Left lung (tissue), 10 donors: ENCODE data around the gene ELP2. TPM values are rescaled to one million over a fixed set of nuclear protein-coding genes. Genes with fewer than 3 reads are reported as not detected.
"Not testable (repeated sequence)": the region's sequence is repeated elsewhere in the genome, so short reads cannot be mapped to it uniquely, and the experiment has no call there.

Experiments
- ATAC-seq: fragments of 200-7000 bp; cut with Tn5 transposase; one replicate; pipeline ENCODE4 v1.9.1; 2020; ENCODE audit warnings: moderate library complexity
- DNase-seq, 4 donors: peaks; one replicate each; pipeline ENCODE4 v3.0.0-alpha.2; 2013 to 2020
- H3K27ac ChIP-seq, 2 donors: fragments of 200-600 bp; sonication (generic) in 1 of 2; one replicate each; pipeline versions ENCODE4 v1.5.0 to v1.8.0; 2020 to 2021
- H3K27me3 ChIP-seq, 2 donors: fragments of 200-600 bp; sonication (generic) in 1 of 2; one replicate each; pipeline versions ENCODE4 v1.5.0 to v1.8.0; 2020 to 2021
- H3K36me3 ChIP-seq, 2 donors: fragments of 200-600 bp; sonication (generic) in 1 of 2; one replicate each; pipeline versions ENCODE4 v1.5.0 to v1.8.0; 2020 to 2021
- H3K4me1 ChIP-seq, 2 donors: fragments of 200-600 bp; one replicate each; pipeline ENCODE4 v1.8.0; 2021
- H3K4me3 ChIP-seq, 2 donors: fragments of 200-600 bp; sonication (generic) in 1 of 2; one replicate each; pipeline versions ENCODE4 v1.5.0 to v1.8.0; 2020 to 2021; ENCODE audit warnings: mild to moderate bottlenecking in 1 of 2
- H3K9me3 ChIP-seq, 2 donors: fragments of 200-600 bp; sonication (generic) in 1 of 2; one replicate each; pipeline versions ENCODE4 v1.5.0 to v1.8.0; 2020 to 2021
- intact Hi-C, 2 donors: fragments of 100-400 bp; cut with DNase I; formaldehyde crosslinking; loops; one replicate each; pipeline versions ENCODE4 v1.11.2 to v1.14.2; 2022
- polyA plus RNA-seq, 6 donors: library from polyadenylated mRNA; unstranded; fragments of 120-200 nt; gene quantifications; one replicate each; pipeline ENCODE4 v1.2.1, GENCODE V29; 2013; ENCODE audit not compliant: insufficient read length in 6 of 6
- total RNA-seq, 2 donors: library from RNA; stranded (reverse); fragmentation: NEBNext Ultra II Directional; extraction: Animal tissue kit (Norgen Biotek cat#: 25700); gene quantifications; one replicate each; pipeline ENCODE4 v1.2.1, GENCODE V29; 2021
- TF ChIP-seq, protein P1 (sequence below), 2 donors: fragments of 200-600 bp; sonication (generic) in 1 of 2; IDR thresholded peaks; one replicate each; pipeline versions ENCODE4 v1.5.0 to v1.8.0; 2021; ENCODE audit warnings: antibody characterized with exemption in 2 of 2
- donor health status: DM: no; HTN: yes; CAD: no.
- donor health status: DM: no; HTN: no; CAD: no.

Gene ELP2
- total and polyA plus RNA-seq, 8 donors: 55.6 to 154 (median 122) TPM

DNA sequence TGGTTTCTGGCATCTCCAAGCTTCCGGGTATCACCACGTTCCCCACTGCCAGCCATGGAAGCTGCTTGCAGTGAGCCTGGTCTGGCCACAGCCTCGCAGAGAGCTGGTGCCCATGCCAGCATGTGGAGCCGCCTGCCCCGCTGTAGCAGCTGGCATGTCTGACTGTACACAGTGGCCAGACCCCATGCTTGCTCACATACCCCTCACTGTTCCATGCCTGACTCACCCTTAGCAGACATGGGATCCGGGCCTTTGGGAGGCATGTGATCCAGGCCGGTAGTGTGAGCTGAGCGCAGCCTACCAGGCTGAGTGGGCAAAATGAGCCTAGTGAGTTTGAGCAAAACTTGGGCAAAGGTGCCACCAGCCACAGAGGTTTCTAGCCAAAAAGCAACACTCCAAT lies 43.5 kb upstream of the ELP2 start:
- no peak for DNase-seq
- Histone ChIP-seq H3K36me3 (no peaks in the 10 kb centered on the region), H3K27ac (no peak overlapping the region), H3K4me3 (no peak overlapping the region), H3K9me3 (peaks cover 0 to 2% of the 10 kb centered on the region in 2 donors), H3K27me3 (no peaks in the 10 kb centered on the region), H3K4me1 (no peaks in the 10 kb centered on the region)
- intact Hi-C loops: no loop called here
- TF ChIP-seq, protein P1, sequence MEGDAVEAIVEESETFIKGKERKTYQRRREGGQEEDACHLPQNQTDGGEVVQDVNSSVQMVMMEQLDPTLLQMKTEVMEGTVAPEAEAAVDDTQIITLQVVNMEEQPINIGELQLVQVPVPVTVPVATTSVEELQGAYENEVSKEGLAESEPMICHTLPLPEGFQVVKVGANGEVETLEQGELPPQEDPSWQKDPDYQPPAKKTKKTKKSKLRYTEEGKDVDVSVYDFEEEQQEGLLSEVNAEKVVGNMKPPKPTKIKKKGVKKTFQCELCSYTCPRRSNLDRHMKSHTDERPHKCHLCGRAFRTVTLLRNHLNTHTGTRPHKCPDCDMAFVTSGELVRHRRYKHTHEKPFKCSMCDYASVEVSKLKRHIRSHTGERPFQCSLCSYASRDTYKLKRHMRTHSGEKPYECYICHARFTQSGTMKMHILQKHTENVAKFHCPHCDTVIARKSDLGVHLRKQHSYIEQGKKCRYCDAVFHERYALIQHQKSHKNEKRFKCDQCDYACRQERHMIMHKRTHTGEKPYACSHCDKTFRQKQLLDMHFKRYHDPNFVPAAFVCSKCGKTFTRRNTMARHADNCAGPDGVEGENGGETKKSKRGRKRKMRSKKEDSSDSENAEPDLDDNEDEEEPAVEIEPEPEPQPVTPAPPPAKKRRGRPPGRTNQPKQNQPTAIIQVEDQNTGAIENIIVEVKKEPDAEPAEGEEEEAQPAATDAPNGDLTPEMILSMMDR (IDR thresholded peaks at IDR 0.05): no peak
- no peak for ATAC-seq

DNA sequence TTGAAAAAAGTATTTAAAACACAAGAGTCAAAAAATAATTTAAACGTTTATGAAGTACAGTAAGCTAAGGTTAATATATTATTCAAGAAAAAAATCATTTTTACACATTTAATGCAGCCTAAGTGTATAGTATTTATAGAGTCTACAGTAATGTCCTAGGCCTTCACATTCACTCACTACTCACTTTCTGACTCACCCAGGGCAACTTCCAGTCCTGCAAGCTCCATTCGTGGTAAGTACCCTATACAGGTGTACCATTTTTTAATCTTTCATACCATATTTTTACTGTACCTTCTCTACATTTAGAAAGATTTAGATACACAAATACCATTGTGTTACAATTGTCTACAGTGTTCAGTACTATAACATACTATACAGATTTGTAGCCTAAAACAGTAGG lies 41.4 kb upstream of the ELP2 start:
- Histone ChIP-seq H3K36me3 (no peaks in the 10 kb centered on the region), H3K4me1 (no peaks in the 10 kb centered on the region), H3K4me3 (no peak overlapping the region), H3K9me3 (no peaks in the 10 kb centered on the region), H3K27ac (no peak overlapping the region), H3K27me3 (no peaks in the 10 kb centered on the region)
- DNase-seq: no peak
- no peak for ATAC-seq
- TF ChIP-seq, protein P1 (IDR thresholded peaks at IDR 0.05): no peak
- intact Hi-C loops: no loop called here

DNA sequence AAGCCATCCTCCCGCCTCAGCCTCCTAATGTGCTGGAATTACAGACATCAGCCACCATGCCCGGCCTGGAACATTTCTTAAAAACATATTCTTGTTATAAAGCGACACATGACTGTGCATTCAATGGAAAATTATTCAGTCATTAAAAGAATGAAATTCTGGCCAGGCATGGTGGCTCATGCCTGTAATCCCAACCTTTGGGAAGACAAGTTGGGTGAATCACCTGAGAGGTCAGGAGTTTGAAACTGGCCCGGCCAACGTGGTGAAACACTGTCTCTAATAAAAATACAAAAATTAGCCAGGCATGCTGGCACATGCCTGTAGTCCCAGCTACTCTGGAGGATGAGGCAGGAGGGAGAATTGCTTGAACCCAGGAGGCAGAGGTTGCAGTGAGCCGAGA lies 40.7 kb upstream of the ELP2 start:
- ATAC-seq: no peak
- intact Hi-C loops: no loop called here
- no peak for DNase-seq
- Histone ChIP-seq H3K36me3 (no peaks in the 10 kb centered on the region), H3K27ac (no peak overlapping the region), H3K9me3 (no peaks in the 10 kb centered on the region), H3K4me3 (no peak overlapping the region), H3K4me1 (no peaks in the 10 kb centered on the region), H3K27me3 (no peaks in the 10 kb centered on the region)
- TF ChIP-seq, protein P1 (IDR thresholded peaks at IDR 0.05): no peak

DNA sequence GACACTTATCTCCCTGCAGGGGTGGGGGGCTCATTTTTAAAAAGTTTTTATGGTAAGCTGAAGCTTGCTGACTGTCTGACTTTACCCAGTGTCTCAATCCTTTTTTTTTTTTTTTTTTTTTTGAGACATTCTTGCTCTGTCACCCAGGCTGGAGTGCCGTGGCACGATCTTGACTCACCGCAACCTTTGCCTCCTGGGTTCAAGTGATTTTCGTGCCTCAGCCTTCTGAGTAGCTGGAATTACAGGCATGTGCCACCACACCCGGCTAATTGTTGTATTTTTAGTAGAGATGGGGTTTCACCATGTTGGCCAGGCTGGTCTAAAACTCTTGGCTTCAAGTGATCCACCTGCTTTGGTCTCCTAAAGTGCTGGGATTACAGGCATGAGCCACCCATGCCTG lies 37.6 kb upstream of the ELP2 start:
- H3K36me3 ChIP-seq, H3K27ac ChIP-seq, H3K27me3 ChIP-seq, H3K4me3 ChIP-seq, ATAC-seq, intact Hi-C loops, H3K4me1 ChIP-seq, DNase-seq, H3K9me3 ChIP-seq: not testable (repeated sequence)

DNA sequence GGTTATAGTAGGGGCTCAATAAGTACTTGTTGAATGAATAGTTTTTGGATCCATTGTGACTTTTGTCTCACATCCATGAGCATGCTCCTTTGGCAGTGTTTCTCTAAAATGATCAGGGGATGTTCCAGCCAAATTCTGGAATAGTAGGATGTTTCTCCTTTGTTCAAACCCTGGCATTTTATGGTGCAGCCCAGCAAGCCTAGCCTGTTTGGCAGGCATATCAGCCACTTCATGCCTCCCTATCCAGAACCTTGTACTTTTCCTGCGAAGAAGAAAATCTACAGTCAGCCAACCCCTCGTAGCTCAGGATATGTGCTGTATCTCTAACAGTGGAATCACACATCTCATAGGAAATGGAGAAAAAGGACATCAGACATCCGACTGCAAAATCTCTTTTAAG lies 35.3 kb upstream of the ELP2 start:
- no peak for ATAC-seq
- intact Hi-C loops: no loop called here

More for the DNA sequence above, 35.3 kb upstream of the ELP2 start:
- Histone ChIP-seq H3K36me3 (no peaks in the 10 kb centered on the region), H3K27me3 (no peaks in the 10 kb centered on the region), H3K9me3 (no peaks in the 10 kb centered on the region), H3K27ac (no peak overlapping the region), H3K4me1 (no peaks in the 10 kb centered on the region), H3K4me3 (no peak overlapping the region)
- no peak for DNase-seq
- TF ChIP-seq, protein P1 (IDR thresholded peaks at IDR 0.05): no peak
